ENCODE results near the gene PIF1.
A peak's percentile ranks its signal among the peaks of the same experiment; 100 is the strongest.
"Not testable (repeated sequence)": the region's sequence is repeated elsewhere in the genome, so short reads cannot be mapped to it uniquely, and the experiment has no call there.

Gene PIF1

DNA sequence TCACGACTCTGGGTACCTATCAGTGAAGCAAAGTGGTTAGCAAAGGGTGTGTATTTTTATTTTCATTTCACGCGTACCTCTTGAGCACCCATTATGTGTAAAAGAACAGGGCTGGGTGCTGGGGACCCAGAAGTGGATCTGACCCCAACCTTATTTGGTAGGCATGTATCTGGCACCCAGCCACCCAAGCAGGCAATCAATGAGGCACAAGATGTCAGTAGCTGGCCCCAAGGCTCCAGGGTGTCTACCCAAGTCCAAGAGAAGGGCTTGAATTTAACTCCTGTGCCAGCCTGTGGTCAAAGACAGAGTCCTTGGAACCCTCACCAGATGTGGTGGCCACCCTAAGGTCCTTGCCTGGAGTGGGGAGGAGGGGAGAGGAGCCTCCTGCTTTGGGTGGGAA lies 22.0 kb upstream of the PIF1 start:
- DNase-seq (ENCODE audit: low read depth in 1 of 2, low spot score in 1 of 2), result no peak

DNA sequence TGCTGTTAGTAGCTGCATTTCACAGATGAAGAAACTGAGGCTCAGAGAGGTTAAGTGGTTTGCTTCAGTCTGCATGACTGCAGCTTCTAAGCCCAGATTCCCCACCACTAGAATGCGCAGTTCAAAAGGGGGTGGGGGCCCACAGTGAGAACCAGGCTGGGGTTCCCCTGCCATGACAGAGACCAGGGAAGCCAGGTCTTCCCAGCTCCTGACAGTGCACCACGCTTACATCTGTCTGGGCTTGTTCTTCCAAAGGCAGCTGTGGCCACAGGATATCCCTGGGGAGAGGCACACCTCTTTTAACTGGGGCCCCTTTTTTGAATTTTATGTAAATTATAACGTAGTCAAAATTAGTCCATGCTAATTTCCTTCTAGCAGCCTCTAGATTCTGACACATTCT lies 21.6 kb upstream of the PIF1 start:
- no peak for DNase-seq (ENCODE audit: low read depth in 1 of 2, low spot score in 1 of 2)

DNA sequence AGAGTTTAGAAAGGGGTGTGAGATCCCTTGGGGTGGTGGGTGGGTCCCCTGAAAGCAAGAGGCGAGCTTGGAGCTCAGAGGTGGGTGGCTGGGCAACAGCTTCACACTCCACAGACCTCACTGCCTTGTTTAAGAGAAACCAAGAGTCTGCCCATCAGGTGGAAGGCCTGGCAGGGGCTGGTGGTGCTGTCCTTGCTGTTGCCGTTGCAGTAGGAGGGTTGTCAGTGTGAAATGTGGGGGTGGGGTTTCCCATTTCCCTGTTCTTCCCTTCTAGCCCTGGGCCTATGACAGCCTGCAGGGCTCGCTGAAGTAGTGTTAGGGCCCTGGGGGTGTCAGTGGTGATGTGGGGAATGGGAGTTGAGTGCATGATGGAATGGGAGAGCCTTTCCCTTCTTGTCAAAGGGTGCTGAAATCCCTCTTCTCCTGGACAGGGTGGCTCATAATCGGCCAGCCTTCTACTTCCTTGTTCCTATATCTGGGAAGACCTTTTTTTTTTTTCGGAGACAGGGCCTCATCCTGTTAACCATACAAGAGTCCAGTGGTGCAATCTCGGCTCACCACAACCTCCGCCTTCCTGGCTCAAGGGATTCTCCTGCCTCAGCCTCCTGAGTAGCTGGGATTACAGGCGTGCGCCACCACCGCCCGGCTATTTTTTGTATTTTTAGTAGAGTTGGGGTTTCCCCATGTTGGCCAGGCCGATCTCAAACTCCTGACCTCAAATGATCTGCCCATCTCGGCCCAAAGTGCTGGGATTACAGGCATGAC lies 20.6 kb upstream of the PIF1 start:
- DNase-seq (ENCODE audit: low read depth in 1 of 2, low spot score in 1 of 2), result no peak

DNA sequence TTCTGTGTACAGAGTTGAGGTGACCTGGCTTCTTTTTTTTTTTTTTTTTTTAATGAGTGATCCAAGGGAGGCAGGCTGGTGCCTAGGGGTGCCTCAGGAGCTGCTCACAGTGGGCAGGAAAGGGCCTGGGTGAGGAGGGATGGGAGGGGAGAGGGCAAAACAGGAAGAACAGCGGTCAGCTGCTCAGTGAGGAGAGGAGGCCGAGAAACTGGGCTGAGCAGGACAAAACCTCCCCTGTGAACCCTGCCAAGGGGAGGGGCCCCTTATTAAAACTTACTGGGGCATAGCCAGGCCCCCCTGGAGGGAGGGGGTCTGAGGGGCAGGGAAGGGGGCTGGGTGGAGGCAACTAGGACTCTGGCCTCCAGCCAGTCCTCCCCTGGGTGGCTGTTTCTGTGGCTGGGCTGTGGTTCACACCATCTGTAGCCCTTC lies 19.8 kb upstream of the PIF1 start:
- DNase-seq (ENCODE audit: low read depth in 1 of 2, low spot score in 1 of 2), result no peak

DNA sequence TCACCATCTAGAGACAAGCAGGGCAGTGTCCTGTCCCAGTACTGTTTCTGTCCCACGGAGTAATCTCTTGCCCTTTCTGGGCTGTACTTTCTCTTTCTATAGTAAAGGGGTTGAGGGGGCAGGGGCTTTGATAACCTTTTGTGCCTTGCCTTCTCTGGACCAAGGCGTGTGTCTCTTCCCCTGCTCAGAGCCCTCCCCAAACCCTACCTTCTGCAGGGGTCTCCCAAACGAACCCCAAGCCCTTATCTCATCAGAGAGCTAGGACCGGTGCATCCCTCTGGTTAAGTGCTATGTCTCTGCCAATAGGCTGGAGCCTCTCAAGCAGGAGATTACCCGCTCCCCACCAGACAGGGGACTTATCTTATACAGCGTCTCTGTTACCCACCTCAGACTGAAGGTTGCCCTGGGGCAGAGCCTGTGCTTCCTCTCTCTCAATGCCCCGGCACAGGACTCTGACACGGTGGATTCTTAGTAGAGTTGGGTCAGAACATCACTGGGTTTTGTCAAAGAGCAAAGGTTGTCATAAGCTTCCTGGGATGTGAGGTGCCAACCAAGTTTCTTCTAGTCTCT lies 19.2 kb upstream of the PIF1 start:
- DNase-seq (ENCODE audit: low read depth in 1 of 2, low spot score in 1 of 2), result no peak

DNA sequence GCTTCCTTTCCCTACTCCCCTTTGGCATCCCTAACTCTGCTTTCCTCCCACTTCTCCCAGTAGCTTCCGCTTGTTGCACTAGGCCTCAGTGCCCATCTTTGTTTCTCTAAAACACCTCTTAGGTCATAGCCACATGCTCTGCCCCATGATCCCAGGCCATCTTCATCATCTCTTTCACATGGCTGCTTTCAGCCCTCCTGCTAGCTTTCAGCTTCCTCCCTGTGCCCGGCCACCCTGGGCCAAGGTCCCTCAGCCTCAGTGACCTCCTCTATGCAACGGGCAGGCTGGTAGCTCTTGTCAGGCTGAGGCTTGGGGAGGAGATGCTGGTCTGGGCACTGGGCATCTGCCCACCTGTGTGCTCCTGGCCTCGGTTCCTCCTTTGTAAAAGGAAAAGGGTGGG lies 18.5 kb upstream of the PIF1 start:
- DNase-seq (ENCODE audit: low read depth in 1 of 2, low spot score in 1 of 2), result no peak

DNA sequence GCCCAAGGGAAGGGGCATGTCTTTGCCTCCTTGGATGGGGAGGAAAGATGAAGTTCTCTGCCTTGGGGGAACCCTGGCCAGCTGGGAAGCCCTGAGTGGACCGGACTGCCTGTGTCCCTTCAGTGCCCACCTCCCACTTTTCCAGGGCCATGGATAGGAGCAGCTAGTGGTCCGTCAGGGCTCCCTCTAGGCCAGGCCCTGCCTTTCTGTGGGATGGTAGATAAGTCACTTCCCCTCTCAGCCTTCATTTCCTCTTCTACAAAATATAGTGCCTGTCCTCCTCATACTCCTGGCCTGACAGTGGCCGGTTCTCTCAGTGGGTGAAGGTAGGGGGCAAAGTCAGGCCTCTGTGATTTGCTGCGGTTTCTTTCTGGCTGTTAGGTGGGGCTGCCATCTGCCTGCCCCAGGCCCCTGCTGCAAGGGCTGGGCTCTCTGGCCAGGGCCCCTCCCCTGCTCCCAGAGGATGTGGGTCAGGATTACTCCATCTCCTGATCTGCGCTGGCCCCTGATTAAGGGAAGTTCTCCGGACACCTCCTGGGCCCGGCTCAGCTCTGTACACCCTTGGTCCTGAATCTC lies 17.6 kb upstream of the PIF1 start:
- no peak for DNase-seq (ENCODE audit: low read depth in 1 of 2, low spot score in 1 of 2)

DNA sequence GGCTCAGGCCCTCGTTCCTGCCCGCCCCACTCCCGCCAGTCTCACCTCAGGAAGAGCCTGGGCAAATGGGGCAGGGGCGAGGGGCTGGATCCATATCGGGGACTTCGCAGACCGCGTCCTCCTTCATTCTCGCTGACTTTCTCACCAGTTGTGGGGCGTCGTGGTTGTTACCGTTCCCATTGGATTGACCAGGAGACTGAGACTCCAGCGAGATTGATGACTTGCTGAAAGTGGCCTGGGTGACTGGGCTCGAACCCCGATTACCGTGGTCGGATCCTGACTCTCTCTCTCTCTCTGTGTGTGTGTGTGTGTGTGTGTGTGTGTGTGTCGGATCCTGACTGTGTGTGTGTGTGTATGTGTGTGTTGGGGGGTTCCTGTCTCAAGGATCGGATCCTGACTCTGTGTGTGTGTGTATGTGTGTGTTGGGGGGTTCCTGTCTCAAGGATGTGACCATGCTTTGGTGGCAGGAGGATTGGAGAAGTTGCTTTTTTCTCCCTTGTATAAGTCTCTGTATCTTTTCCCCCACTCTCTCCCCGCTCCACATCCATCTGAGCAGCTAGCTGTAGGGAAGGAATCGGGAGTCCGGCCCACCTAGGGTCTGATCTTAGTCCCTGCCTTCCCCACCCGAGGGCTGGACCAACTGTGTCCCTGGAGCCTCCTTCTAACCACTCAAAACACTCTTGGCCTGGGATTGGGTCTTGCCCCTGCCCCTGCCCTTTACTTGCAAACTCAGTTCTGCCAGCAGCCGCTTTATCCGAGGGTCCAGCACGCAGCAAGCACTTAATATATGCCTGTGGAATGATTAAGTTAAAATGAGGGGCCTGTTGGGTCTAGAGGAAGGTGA lies 16.9 kb upstream of the PIF1 start:
- DNase-seq (ENCODE audit: low read depth in 1 of 2, low spot score in 1 of 2), result no peak

DNA sequence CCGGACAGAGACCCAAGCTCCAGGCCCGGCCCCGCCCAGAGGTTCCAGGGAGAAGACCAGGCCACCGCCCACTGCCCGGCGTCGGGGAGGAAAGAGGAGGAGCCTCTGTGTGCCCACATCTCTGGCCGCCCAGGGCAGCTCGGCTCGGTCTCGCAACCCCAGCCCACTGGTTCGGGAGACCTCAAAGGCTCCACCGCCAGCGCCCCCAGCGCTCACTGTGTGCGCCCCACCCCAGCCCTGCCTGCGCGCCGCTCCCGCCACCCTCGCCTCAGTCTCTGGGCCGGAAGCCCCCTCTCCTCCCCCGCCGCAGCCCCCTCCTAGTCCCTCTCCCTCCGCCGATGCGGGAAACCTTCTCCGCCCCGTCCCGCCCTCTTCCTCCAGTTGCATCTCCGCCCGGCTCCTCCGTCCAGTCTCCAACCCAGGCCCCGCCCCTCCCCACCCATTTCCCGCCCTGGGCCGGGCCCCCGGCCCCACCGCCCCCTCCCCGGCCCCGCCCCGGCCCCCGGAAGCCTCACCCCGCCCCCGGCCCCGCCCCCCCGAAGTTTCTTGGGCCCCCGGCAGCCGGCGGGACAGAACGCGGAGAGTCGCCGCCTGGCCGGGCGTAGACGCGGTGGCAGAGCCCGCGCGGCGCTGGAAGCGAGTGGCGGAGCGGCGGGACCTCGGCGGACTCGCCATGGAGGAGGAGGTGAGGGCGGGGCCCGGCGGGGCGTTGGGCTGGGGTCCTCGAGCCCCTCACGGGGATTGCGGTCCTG lies 16.1 kb upstream of the PIF1 start, which contains the start of gene PLEKHO2:
Gene PLEKHO2, plus strand, starts transcription at position 572 of the 752 bp plus-strand sequence. Its CDS starts 102 bp downstream, at position 674.
- DNase-seq (ENCODE audit: low read depth in 1 of 2, low spot score in 1 of 2), result peak; percentile 80 to 83

DNA sequence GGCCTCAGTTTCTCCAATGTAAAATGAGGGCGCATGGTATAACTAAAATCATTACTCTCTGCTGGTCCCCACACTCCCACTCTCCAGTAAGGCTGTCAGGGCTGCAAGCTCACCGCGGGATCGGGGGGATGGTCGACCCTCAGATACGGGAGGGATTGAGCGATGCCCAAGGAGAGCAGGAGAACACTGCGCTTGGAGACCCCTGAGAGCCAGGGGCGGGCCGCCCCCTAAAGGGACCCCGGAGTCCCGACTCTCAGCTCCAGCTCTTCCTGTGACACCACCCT lies 15.6 kb upstream of the PIF1 start:
- no peak for DNase-seq (ENCODE audit: low read depth in 1 of 2, low spot score in 1 of 2)

DNA sequence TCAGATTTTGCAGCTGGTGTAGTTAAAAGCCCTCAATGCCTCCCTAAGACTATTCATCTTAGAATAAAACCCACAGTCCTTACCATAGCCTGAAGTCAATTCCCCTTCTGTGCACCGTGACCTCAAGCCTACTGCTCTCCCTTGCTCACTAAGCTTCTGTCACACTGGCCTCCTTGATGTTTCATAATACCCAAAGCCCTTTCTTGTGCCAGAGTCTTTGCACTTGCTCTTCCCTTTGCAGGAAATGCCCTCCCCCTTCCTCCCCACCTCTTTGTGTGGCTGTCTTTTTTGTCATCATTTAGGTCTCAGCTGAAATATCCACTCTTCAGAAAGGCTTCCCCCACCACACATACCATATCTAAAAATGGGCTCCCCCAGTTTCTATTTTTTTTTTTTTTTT lies 12.1 kb upstream of the PIF1 start:
- no peak for DNase-seq (ENCODE audit: low read depth in 1 of 2, low spot score in 1 of 2)

DNA sequence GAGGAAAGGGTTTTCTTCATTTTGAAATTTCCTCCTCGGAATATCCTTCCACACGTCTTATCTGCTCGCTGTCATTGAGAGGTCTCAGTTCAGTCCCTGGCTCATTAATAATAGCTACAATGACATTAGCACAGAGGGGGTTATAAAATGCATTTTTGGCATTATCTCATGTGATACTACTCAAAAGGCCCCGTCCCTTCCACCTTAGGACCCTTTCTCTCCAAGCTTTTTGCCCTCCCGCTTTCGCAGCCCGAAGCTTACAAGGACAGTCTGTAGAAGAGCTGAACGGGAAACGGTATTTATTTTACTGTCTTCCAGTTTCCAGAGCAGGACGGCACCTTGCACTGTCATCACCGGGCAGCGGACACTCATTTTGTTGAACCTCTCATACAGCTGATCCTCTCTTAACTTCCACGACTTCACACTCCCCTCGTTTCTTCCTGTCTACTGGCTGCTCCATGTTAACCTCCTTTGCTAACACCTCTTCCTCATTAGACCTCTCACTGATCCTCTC lies 10.6 kb upstream of the PIF1 start:
- no peak for DNase-seq (ENCODE audit: low read depth in 1 of 2, low spot score in 1 of 2)

DNA sequence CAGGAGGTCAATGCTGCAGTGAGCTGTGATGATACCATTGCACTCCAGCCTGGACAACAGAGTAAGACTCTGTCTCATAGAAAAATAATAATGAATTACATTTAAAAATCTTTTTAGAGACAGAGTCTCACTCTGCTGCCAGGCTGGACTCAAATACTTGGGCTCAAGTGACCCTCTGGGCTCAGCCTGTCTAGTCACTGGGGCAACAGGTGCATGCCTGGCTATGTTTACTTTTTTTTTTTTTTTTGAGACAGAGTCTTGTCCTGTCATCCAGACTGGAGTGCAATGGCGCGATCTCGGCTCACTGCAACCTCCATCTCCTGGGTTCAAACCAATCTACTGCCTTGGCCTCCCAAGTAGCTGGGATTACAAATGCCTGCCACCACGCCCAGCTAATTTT lies 8.2 kb upstream of the PIF1 start:
- DNase-seq (ENCODE audit: low read depth in 1 of 2, low spot score in 1 of 2), result no peak

DNA sequence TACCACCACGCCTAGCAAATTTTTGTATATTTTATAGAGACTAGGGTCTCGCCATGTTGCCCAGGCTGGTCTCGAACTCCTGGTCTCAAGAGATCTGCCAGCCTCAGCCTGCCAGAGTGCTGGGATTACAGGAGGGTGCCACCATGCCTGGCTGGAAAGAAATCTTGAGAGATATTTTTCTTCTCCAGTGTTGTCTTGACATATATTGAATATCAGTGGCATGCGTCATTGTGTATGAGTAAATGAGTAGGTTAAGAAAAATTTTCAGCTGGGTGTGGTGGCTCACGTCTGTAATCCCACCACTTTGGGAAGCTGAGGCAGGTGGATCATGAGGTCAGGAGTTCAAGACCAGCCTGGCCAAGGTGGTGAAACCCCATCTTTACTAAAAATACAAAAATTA lies 3.5 kb upstream of the PIF1 start:
- no peak for DNase-seq (ENCODE audit: low read depth in 1 of 2, low spot score in 1 of 2)

DNA sequence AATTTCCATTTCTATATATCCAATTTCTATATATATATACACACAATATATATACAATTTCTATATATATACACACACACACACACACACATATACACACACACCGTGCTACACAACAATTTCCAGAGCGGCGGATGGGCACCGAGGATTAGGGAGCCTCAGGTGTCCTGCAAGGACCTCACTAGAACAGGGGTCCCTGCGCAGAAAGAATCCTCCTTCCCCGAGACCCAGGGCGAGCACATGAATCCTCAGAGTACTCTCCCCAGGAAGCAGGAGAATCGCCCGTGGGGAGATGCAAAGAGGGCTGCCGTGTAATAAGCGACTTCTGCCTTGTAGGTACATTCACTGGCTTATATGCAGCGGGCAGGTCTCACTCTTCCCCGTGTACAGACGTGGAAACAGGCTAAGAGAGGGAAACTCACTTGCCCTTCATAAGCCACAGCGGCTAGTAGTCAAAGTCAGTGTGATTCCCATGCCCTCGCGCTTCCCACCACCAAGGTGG lies 467 bp downstream of the PIF1 start:
- no peak for DNase-seq (ENCODE audit: low read depth in 1 of 2, low spot score in 1 of 2)

DNA sequence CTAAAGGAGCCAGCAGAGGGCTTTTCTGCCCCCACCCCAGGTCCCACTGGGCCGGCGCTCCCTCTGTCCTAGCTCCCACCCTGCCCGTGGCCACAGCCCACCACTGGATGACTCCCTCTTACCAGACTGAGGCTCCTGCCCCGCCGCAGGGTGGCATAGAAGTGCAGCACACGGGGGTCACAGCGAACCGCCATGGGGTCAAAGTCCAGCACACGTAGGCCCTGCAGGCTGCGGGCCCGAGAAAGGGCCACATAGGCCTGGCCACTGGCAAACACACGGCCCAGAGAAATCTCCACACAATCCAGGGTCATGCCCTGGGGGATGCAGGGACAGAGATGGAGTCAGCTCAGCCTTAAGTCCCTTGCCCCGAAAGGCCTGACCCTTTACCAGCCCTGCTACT lies 9.0 kb downstream of the PIF1 start:
- DNase-seq (ENCODE audit: low read depth in 1 of 2, low spot score in 1 of 2), result no peak

DNA sequence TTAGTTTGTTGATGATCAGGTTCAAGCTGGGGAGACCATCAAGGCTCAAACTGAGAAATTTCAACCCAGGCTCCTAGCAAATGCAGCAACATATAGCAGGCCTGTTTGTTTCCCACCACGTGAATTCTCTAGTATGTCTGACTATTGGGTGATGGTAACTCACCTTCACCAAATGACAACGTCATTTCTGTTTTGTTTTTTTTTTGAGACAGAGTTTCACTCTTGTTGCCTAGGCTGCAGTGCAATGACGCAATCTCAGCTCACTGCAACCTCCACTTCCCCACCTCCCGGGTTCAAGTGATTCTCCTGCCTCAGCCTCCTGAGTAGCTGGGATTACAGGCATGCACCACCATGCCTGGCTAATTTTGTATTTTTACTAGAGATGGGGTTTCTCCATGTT lies 10.5 kb downstream of the PIF1 start:
- DNase-seq (ENCODE audit: low read depth in 1 of 2, low spot score in 1 of 2), result not testable (repeated sequence)

DNA sequence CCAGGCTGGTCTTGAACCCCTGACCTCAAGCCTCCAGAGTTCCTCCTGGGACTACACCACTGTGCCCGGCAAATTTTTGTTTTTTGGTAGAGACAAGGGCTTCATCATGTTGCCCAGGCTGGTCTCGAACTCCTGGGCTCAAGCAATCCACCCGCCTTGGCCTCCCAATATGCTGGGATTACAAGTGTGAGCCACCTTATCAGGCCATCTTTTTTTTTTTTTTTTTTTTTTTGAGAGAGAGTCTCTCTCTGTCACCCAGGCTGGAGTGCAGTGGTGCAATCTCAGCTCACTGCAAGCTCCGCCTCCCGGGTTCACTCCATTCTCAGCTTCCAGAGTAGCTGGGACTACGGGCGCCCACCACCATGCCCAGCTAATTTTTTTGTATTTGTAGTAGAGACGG lies 11.2 kb downstream of the PIF1 start:
- DNase-seq (ENCODE audit: low read depth in 1 of 2, low spot score in 1 of 2), result not testable (repeated sequence)

DNA sequence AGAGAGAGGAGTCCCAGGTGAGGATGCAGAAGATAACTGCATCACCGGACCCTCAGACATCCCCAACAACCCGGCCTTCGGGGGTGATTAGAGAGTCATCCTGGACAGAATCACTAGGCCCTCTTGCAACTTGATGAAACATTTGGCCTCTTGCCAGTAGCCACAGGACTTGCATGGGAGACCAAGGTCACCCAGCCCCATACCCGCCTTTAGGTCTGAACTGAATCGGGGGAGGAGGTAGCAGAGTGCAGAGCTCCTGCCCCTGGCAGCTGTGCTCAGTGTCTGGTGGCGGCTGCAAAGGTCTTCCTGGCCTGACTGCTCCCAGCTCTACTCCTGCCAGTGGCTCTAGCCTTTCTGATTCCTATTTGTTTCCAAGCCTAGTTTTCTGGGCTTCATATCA lies 12.4 kb downstream of the PIF1 start:
- no peak for DNase-seq (ENCODE audit: low read depth in 1 of 2, low spot score in 1 of 2)

DNA sequence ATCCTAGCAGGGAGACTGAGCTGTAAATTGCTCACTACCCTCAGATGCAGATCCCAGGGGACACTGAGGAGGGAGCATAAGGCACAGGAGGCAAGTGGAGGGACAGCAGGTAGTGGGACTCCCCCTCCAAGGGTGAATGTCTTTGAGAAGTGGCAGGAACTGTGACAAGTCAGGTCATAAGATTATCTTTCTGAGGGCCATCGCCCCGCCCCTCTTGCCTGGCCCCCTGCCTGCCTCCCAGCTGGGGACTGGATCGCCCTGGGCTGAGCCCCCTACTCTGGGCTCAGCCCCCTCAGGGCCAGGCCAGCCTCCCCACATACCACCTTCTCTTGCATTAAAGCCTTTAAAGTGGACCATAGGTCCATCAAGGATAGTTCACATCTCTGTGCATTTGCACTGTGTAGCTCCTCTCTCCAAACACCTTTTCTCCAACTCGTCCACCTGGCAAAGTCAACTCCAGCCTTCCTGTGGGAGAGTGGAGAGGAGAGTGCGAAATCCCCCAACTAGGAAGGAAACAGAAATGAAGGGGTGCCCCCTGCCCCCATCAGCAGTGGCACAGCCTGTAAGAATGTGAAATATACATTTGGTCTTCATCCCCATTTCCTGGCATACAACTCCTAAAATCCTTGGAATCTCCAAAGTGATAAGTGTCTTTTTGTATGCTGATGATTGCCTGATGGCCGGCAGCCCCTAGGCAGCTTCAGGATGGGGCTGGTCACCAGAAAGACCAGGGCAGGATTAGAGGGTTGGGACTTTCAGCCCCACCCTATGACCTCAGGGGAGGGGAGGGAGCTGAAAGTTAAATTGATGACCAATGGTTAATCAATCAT lies 14.7 kb downstream of the PIF1 start:
- no peak for DNase-seq (ENCODE audit: low read depth in 1 of 2, low spot score in 1 of 2)
